GM12878 (cell line): ENCODE measurements around the gene CDC14A. TPM values are rescaled to one million over a fixed set of nuclear protein-coding genes. Genes with fewer than 3 reads are reported as not detected.

Experiments used
- ATAC-seq: fragments of 200-7000 bp; cut with Tn5 transposase; 3 replicates; pipeline ENCODE4 v1.9.1; 2020; ENCODE audit warnings: mild to moderate bottlenecking, moderate library complexity
- BruUV-seq: library from RNA; stranded (reverse); fragments of 400-500 nt; replicated peaks from 2 replicates; lab custom pipeline; 2021; lab: Mats Ljungman, UMichigan
- CTCF ChIA-PET: fragments of 300-600 bp; sonication (Branson Sonifier 250); formaldehyde crosslinking; extraction: SDS; loops from one replicate; lab custom pipeline; 2021; ENCODE audit warnings: inconsistent platforms; lab: Yijun Ruan, JAX
- POLR2A ChIA-PET: fragments of 350-600 bp; formaldehyde crosslinking; extraction: SDS; loops from one replicate; lab custom pipeline; 2021; ENCODE audit warnings: inconsistent platforms; lab: Charles Lee
- RAD21 ChIA-PET: fragments of 300-600 bp; sonication (Branson Sonifier 250); formaldehyde crosslinking; loops from one replicate; lab custom pipeline; 2023; ENCODE audit warnings: antibody characterized with exemption; ENCODE audit not compliant: unreplicated experiment; lab: Charles Lee
- SMC1A ChIA-PET: fragments of 300-600 bp; sonication (Branson Sonifier 250); formaldehyde crosslinking; loops from one replicate; lab custom pipeline; 2023; ENCODE audit not compliant: unreplicated experiment, uncharacterized antibody; lab: Charles Lee
- DNase-seq: peaks from one replicate; pipeline ENCODE4 v3.0.0-alpha.2; 2011; ENCODE audit warnings: low read depth, low spot score
- FAIRE-seq: peaks from 3 replicates; lab custom pipeline; 2011; peaks lifted over from hg19 to GRCh38; lab: Jason Lieb, UNC
- H2AFZ ChIP-seq: 2 replicates; pipeline ENCODE4 v1.6.0; 2011; ENCODE audit warnings: low read depth, low read length, control low read depth; ENCODE audit not compliant: control insufficient read depth
- H3K27ac ChIP-seq: 2 replicates; pipeline ENCODE4 v1.5.1; 2011; ENCODE audit warnings: control low read depth; ENCODE audit not compliant: control insufficient read depth, insufficient read depth
- H3K27me3 ChIP-seq, 2 experiments: replicated peaks in 1 of 2; 2 replicates each; pipeline versions ENCODE4 v1.6.0 to v1.6.1; 2011; ENCODE audit warnings: low read length in 1 of 2; ENCODE audit not compliant: control insufficient read depth in 2 of 2, insufficient read depth in 2 of 2
- H3K36me3 ChIP-seq, 2 experiments: 2 replicates each; pipeline ENCODE4 v1.5.1; 2011; ENCODE audit warnings: low read length in 1 of 2; ENCODE audit not compliant: control insufficient read depth in 2 of 2, insufficient read depth in 2 of 2
- H3K4me1 ChIP-seq: 2 replicates; pipeline ENCODE4 v1.6.1; 2011; ENCODE audit warnings: mild to moderate bottlenecking, low read length, moderate library complexity, mixed read lengths; ENCODE audit not compliant: control insufficient read depth, insufficient read depth
- H3K4me2 ChIP-seq: 2 replicates; pipeline ENCODE4 v1.6.0; 2011; ENCODE audit warnings: control low read depth; ENCODE audit not compliant: control insufficient read depth, insufficient read depth
- H3K4me3 ChIP-seq: fragments of 200-600 bp; sonication (generic); 2 replicates; pipeline ENCODE4 v1.5.1; 2016
- H3K79me2 ChIP-seq: 2 replicates; pipeline ENCODE4 v1.6.0; 2011; ENCODE audit warnings: low read length; ENCODE audit not compliant: control insufficient read depth, insufficient read depth
- H3K9ac ChIP-seq: 2 replicates; pipeline ENCODE4 v1.8.0; 2011; ENCODE audit warnings: low read length, control low read depth, mixed read lengths; ENCODE audit not compliant: control insufficient read depth, insufficient read depth
- H3K9me3 ChIP-seq: replicated peaks from 3 replicates; pipeline ENCODE4 v1.5.1; 2011; ENCODE audit warnings: mild to moderate bottlenecking, low read length; ENCODE audit not compliant: control insufficient read depth, insufficient read depth
- H4K20me1 ChIP-seq: 2 replicates; pipeline ENCODE4 v1.6.0; 2011; ENCODE audit not compliant: control insufficient read depth, insufficient read depth
- BHLHE40 ChIP-seq, 2 experiments: fragments of 450-650 bp in 1 of 2; IDR thresholded peaks; 2 replicates each; pipeline ENCODE4 v1.6.1; 2011 to 2017; ENCODE audit warnings: low read depth in 2 of 2, borderline replicate concordance in 1 of 2, improper control_type of control experiment in 1 of 2, low read length in 1 of 2, mild to moderate bottlenecking in 1 of 2
- CBFB ChIP-seq: IDR thresholded peaks from 2 replicates; pipeline ENCODE4 v1.6.1; 2016; ENCODE audit warnings: antibody characterized with exemption, low read depth
- CREB1 ChIP-seq: IDR thresholded peaks from 2 replicates; pipeline ENCODE4 v1.6.1; 2012; ENCODE audit warnings: low read depth, mild to moderate bottlenecking, inconsistent platforms
- E2F8 ChIP-seq: fragments of 450-650 bp; IDR thresholded peaks from 2 replicates; pipeline ENCODE4 v1.6.1; 2018; ENCODE audit warnings: mild to moderate bottlenecking, low read depth, moderate library complexity; ENCODE audit not compliant: partially characterized antibody
- HDAC2 ChIP-seq: fragments of 200-600 bp; sonication (generic); IDR thresholded peaks from 2 replicates; pipeline ENCODE4 v1.6.1; 2017
- JUND ChIP-seq: IDR thresholded peaks from 2 replicates; pipeline ENCODE4 v1.6.1; 2012; ENCODE audit warnings: low read depth, mild to moderate bottlenecking, low read length, improper control_type of control experiment, moderate library complexity
- POLR2AphosphoS2 ChIP-seq: IDR thresholded peaks from 2 replicates; pipeline ENCODE4 v1.6.1; 2011; ENCODE audit warnings: low read depth, mild to moderate bottlenecking, low read length, improper control_type of control experiment, moderate library complexity
- SIN3A ChIP-seq: IDR thresholded peaks from 2 replicates; pipeline ENCODE4 v1.6.1; 2012; ENCODE audit warnings: low read depth, low read length, improper control_type of control experiment
- SKIL ChIP-seq: fragments of 450-650 bp; IDR thresholded peaks from 2 replicates; pipeline ENCODE4 v1.6.1; 2017; ENCODE audit warnings: mild to moderate bottlenecking, low read depth, inconsistent platforms; ENCODE audit not compliant: poor library complexity, severe bottlenecking
- ZZZ3 ChIP-seq: IDR thresholded peaks from 2 replicates; pipeline ENCODE4 v1.6.1; 2011; ENCODE audit warnings: low read depth; ENCODE audit not compliant: control insufficient read depth, insufficient read length
- WGBS: methylation state at CpG from one replicate; pipeline ENCODE4 v1.1.6; 2016; ENCODE audit warnings: low lambda C conversion rate; ENCODE audit not compliant: insufficient replicate concordance, insufficient coverage; ENCODE audit errors: missing lambda C conversion rate; 5-methylcytosine and 5-hydroxymethylcytosine counted together
- in situ Hi-C: fragments of 300-500 bp; cut with MboI; formaldehyde crosslinking; loops from 9 replicates; pipeline ENCODE4 v1.14.3; 2018; ENCODE audit warnings: mixed read lengths
- intact Hi-C: fragments of 100-400 bp; cut with micrococcal nuclease; formaldehyde crosslinking; loops from one replicate; pipeline ENCODE4 v1.14.2; 2022; ENCODE audit not compliant: unreplicated experiment
- polyA plus RNA-seq, 11 experiments: library from polyadenylated mRNA; depleted of rRNA in 4 of 11; unstranded in 6 of 11; stranded (reverse) in 5 of 11; fragments of >200 nt; fragmentation: Nextera tagmentation in 4 of 11; fragmentation: Illumina TruSeq in 1 of 11; extraction: Ambion mirVana in 4 of 11; extraction: Trizol in 1 of 11; gene quantifications; 1 replicate in 1 of 11; 2 replicates in 10 of 11; pipeline versions ENCODE4 v1.2.1 to v1.2.3, GENCODE V29; 2011 to 2016; ENCODE audit warnings: inconsistent platforms in 2 of 11, missing spikeins in 2 of 11, low read depth in 1 of 11
- total RNA-seq, 4 experiments: library from RNA; depleted of rRNA in 3 of 4; stranded (reverse); fragments of >200 nt in 3 of 4; fragmentation: Illumina TruSeq in 1 of 4; extraction: Trizol in 1 of 4; gene quantifications; 2 replicates each; pipeline versions ENCODE4 v1.2.1 to v1.2.3, GENCODE V29; 2013 to 2021

CDC14A gene
- total and polyA plus RNA-seq, 10 of the 15 experiments (the other 5 are each of a cell fraction or from before 2014, with no cell fraction given), result 1.5 to 7.1 (median 5.5) TPM

GRCh38 chr1:100476735-100477290, 124.5 kb downstream of the CDC14A start:
- FAIRE-seq (no peak), DNase-seq (no peak), ATAC-seq (no peak)
- Histone ChIP-seq H3K4me1 (no peaks in the 10 kb centered on the region), H3K36me3 (no peaks in the 10 kb centered on the region), H3K4me3 (no peak overlapping the region), H3K4me2 (no peak overlapping the region), H3K9me3 (no peaks in the 10 kb centered on the region), H3K9ac (no peak overlapping the region), H3K27me3 (no peaks in the 10 kb centered on the region), H3K27ac (no peak overlapping the region), H2AFZ (no peak overlapping the region), H3K79me2 (no peaks in the 10 kb centered on the region), H4K20me1 (no peaks in the 10 kb centered on the region)
- intact Hi-C loops, result no loop called here
- RAD21 ChIA-PET, result no interaction called here
- 98% methylated on average over 4 of the region's 4 CpGs for WGBS
- TF ChIP-seq CBFB (no peak), ZZZ3 (no peak), CREB1 (no peak), HDAC2 (no peak), SIN3A (no peak)
- POLR2A ChIA-PET, result no interaction called here
- no TSS peak for BruUV-seq
- SMC1A ChIA-PET, result no interaction called here
- CTCF ChIA-PET, result interaction anchor here (1.0 to 3.0 kb wide), 2 partner anchors 13 to 19 kb away, joined by 3 to 10 read pairs; no protein-coding TSS in a partner anchor
- in situ Hi-C loops, result no loop called here

- no peaks in the 10 kb centered on the region for H3K4me1 ChIP-seq
- H4K20me1 ChIP-seq, result no peaks in the 10 kb centered on the region
- in situ Hi-C loops, result no loop called here
- ATAC-seq (no peak), DNase-seq (no peak), FAIRE-seq (no peak)
- intact Hi-C loops, result no loop called here
- H3K27ac ChIP-seq, result no peak overlapping the region
- no peak overlapping the region for H3K9ac ChIP-seq
- no peaks in the 10 kb centered on the region for H3K79me2 ChIP-seq
- H3K36me3 ChIP-seq, result no peaks in the 10 kb centered on the region
- no peak overlapping the region for H3K4me3 ChIP-seq
- no TSS peak for BruUV-seq
- RAD21 ChIA-PET, result no interaction called here
- H3K4me2 ChIP-seq, result no peak overlapping the region
- no peaks in the 10 kb centered on the region for H3K27me3 ChIP-seq
- SMC1A ChIA-PET, result interaction anchor here (0.8 to 1.5 kb wide), 7 partner anchors 11 to 390 kb away, joined by 3 to 4 read pairs (median 3); no protein-coding TSS in a partner anchor
- CTCF ChIA-PET, result interaction anchor here (0.9 to 3.0 kb wide), 5 partner anchors 15 to 44 kb away, joined by 3 to 10 read pairs (median 4); no protein-coding TSS in a partner anchor
- no peak overlapping the region for H2AFZ ChIP-seq
- POLR2A ChIA-PET, result interaction anchor here (0.8 kb wide), 1 partner anchor 11 kb away, joined by 3 read pairs; no protein-coding TSS in a partner anchor
- WGBS, result 95% methylated on average over 1 of the region's 1 CpG
- no peaks in the 10 kb centered on the region for H3K9me3 ChIP-seq
- TF ChIP-seq BHLHE40 (IDR thresholded peaks at IDR 0.05; ENCODE audit: borderline replicate concordance in 1 of 2, low read depth in 2 of 2, low read length in 1 of 2), result no peak
- no peak for TF ChIP-seq POLR2AphosphoS2
- TF ChIP-seq SKIL, result no peak
- no peak for TF ChIP-seq JUND
- TF ChIP-seq E2F8, result no peak
Measured at GRCh38 chr1:100478816-100479215, 126.5 kb downstream of the CDC14A start.
